ENCODE measurements around the gene NEK8. TPM values are rescaled to one million over a fixed set of nuclear protein-coding genes. Genes with fewer than 3 reads are reported as not detected.
A peak's percentile ranks its signal among the peaks of the same experiment; 100 is the strongest.

Gene NEK8
- total and polyA plus RNA-seq, 9 donors: 1.9 to 8.3 (median 3.2) TPM

GRCh38 chr17:28737770-28738679, 9.4 kb downstream of the NEK8 start:
- WGBS, 3 donors: 85 to 93% (median 87%) methylated on average over 19 to 22 of the region's 22 CpGs
- no peak for DNase-seq

GRCh38 chr17:28738680-28739384, 10.2 kb downstream of the NEK8 start:
- H3K4me1 ChIP-seq (ENCODE audit: insufficient read depth): no peaks in the 10 kb centered on the region
- intact Hi-C loops (cut with DNase I): no loop called here
- DNase-seq: no peak

More at GRCh38 chr17:28737770-28738679, 9.4 kb downstream of the NEK8 start:
- TF ChIP-seq POLR2A (IDR thresholded peaks at IDR 0.05): no peak
- TF ChIP-seq, protein P1, sequence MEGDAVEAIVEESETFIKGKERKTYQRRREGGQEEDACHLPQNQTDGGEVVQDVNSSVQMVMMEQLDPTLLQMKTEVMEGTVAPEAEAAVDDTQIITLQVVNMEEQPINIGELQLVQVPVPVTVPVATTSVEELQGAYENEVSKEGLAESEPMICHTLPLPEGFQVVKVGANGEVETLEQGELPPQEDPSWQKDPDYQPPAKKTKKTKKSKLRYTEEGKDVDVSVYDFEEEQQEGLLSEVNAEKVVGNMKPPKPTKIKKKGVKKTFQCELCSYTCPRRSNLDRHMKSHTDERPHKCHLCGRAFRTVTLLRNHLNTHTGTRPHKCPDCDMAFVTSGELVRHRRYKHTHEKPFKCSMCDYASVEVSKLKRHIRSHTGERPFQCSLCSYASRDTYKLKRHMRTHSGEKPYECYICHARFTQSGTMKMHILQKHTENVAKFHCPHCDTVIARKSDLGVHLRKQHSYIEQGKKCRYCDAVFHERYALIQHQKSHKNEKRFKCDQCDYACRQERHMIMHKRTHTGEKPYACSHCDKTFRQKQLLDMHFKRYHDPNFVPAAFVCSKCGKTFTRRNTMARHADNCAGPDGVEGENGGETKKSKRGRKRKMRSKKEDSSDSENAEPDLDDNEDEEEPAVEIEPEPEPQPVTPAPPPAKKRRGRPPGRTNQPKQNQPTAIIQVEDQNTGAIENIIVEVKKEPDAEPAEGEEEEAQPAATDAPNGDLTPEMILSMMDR (IDR thresholded peaks at IDR 0.05): no peak
- TF ChIP-seq EP300 (IDR thresholded peaks at IDR 0.05): no peak
- Histone ChIP-seq H3K36me3 (no peaks in the 10 kb centered on the region), H3K4me3 (no peak overlapping the region), H3K9me3 (no peaks in the 10 kb centered on the region), H3K4me1 (ENCODE audit: insufficient read depth) (no peaks in the 10 kb centered on the region), H3K27ac (no peak overlapping the region), H3K27me3 (no peaks in the 10 kb centered on the region)
- intact Hi-C loops (cut with DNase I): no loop called here

GRCh38 chr17:28740406-28741357, 12.1 kb downstream of the NEK8 start:
- Histone ChIP-seq H3K36me3 (no peaks in the 10 kb centered on the region), H3K27me3 (no peaks in the 10 kb centered on the region), H3K4me1 (ENCODE audit: insufficient read depth) (peaks cover 7% of the 10 kb centered on the region), H3K4me3 (no peak overlapping the region), H3K27ac (no peak overlapping the region), H3K9me3 (no peaks in the 10 kb centered on the region)
- intact Hi-C loops (cut with DNase I): no loop called here
- TF ChIP-seq, protein P1 (IDR thresholded peaks at IDR 0.05): no peak
- TF ChIP-seq EP300 (IDR thresholded peaks at IDR 0.05) (no peak), POLR2A (IDR thresholded peaks at IDR 0.05) (no peak)
- DNase-seq: peak in 1 of 5 donors; percentile 29
- 80 to 82% (median 81%) methylated on average over 10 of the region's 10 CpGs for WGBS, 3 donors

More at GRCh38 chr17:28738680-28739384, 10.2 kb downstream of the NEK8 start:
- Histone ChIP-seq H3K4me3 (no peak overlapping the region), H3K27me3 (no peaks in the 10 kb centered on the region), H3K36me3 (no peaks in the 10 kb centered on the region), H3K9me3 (no peaks in the 10 kb centered on the region), H3K27ac (no peak overlapping the region)
- WGBS, 3 donors: 86 to 88% (median 86%) methylated on average over 10 of the region's 10 CpGs
- TF ChIP-seq POLR2A (IDR thresholded peaks at IDR 0.05) (no peak), EP300 (IDR thresholded peaks at IDR 0.05) (no peak)
- TF ChIP-seq, protein P1 (IDR thresholded peaks at IDR 0.05): no peak
